GM21529 (cell line): ENCODE measurements around the gene MDM1.

Experiments used
- ATAC-seq: cut with Tn5 transposase; IDR thresholded peaks from one replicate; pipeline ENCODE4 v1.9.1; 2021; ENCODE audit not compliant: unreplicated experiment

Gene MDM1

GRCh38 chr12:68280240-68280639, 51.9 kb downstream of the MDM1 start:
- ATAC-seq = no peak

GRCh38 chr12:68279227-68280054, 52.7 kb downstream of the MDM1 start:
- ATAC-seq = no peak

- no peak for ATAC-seq
Measured at GRCh38 chr12:68276402-68276930, 55.7 kb downstream of the MDM1 start.

GRCh38 chr12:68272732-68273131, 59.4 kb downstream of the MDM1 start:
- no peak for ATAC-seq

GRCh38 chr12:68271346-68271745, 60.8 kb downstream of the MDM1 start:
- ATAC-seq = no peak

GRCh38 chr12:68270358-68270757, 61.8 kb downstream of the MDM1 start:
- no peak for ATAC-seq

- ATAC-seq = no peak
Measured at GRCh38 chr12:68269779-68270178, 62.4 kb downstream of the MDM1 start.

GRCh38 chr12:68268967-68269366, 63.2 kb downstream of the MDM1 start:
- no peak for ATAC-seq

- ATAC-seq = no peak
Measured at GRCh38 chr12:68267892-68268396, 64.2 kb downstream of the MDM1 start.

GRCh38 chr12:68264857-68265256, 67.3 kb downstream of the MDM1 start:
- no peak for ATAC-seq

GRCh38 chr12:68264158-68264855, 67.9 kb downstream of the MDM1 start:
- no peak for ATAC-seq

- no peak for ATAC-seq
Measured at GRCh38 chr12:68263366-68263765, 68.8 kb downstream of the MDM1 start.

GRCh38 chr12:68261896-68262295, 70.3 kb downstream of the MDM1 start:
- no peak for ATAC-seq

- no peak for ATAC-seq
Measured at GRCh38 chr12:68260153-68260552, 72.0 kb downstream of the MDM1 start.

- ATAC-seq = no peak
Measured at GRCh38 chr12:68259318-68259940, 72.7 kb downstream of the MDM1 start.

GRCh38 chr12:68253504-68253903, 78.7 kb downstream of the MDM1 start, which contains the start of gene IL22:
Gene IL22, minus strand, starts transcription at chr12:68253604. Its CDS starts 156 bp downstream, at chr12:68253448.
- ATAC-seq = no peak

GRCh38 chr12:68252077-68252476, 80.1 kb downstream of the MDM1 start:
- no peak for ATAC-seq

- no peak for ATAC-seq
Measured at GRCh38 chr12:68250454-68250853, 81.7 kb downstream of the MDM1 start.

GRCh38 chr12:68247785-68248184, 84.4 kb downstream of the MDM1 start:
- no peak for ATAC-seq

GRCh38 chr12:68246350-68246749, 85.8 kb downstream of the MDM1 start:
- no peak for ATAC-seq
